Hepatocyte (in vitro differentiated cells): ENCODE data around the gene SUCNR1.

Source experiments
- CTCF ChIP-seq: fragments of 200-600 bp; sonication (generic); IDR thresholded peaks from 2 replicates; pipeline ENCODE4 v1.5.1; 2016; ENCODE audit warnings: antibody characterized with exemption, mild to moderate bottlenecking; ENCODE audit not compliant: poor library complexity
- EZH2 ChIP-seq: fragments of 200-600 bp; sonication (generic); IDR thresholded peaks from 2 replicates; pipeline ENCODE4 v1.6.1; 2016; ENCODE audit warnings: antibody characterized with exemption, mild to moderate bottlenecking, borderline replicate concordance
- EZH2phosphoT487 ChIP-seq: fragments of 200-600 bp; sonication (generic); IDR thresholded peaks from one replicate; pipeline ENCODE4 v1.6.1; 2018; ENCODE audit warnings: antibody characterized with exemption, mild to moderate bottlenecking, low read depth, moderate library complexity; ENCODE audit not compliant: unreplicated experiment, severe bottlenecking

- no peak for TF ChIP-seq CTCF
- TF ChIP-seq EZH2phosphoT487 = no peak
- TF ChIP-seq EZH2 = no peak
These were observed 14.2 kb upstream of the SUCNR1 start for GRCh38 chr3:151859233-151859673.
